Liver (tissue), 9 donors: Measurements from ENCODE around the gene CDC16. TPM values are rescaled to one million over a fixed set of nuclear protein-coding genes. Genes with fewer than 3 reads are reported as not detected.

Experiments
- DNase-seq: peaks from one replicate; pipeline ENCODE4 v3.0.0-alpha.2; 2017; ENCODE audit warnings: low spot score
- H3K27ac ChIP-seq, 2 donors: one replicate each; pipeline ENCODE4 v1.7.0; 2013; ENCODE audit warnings: inconsistent platforms in 2 of 2, low read length in 2 of 2, control low read depth in 1 of 2, low read depth in 1 of 2, mild to moderate bottlenecking in 1 of 2
- H3K27me3 ChIP-seq, 4 donors: one replicate each; pipeline versions ENCODE4 v1.6.1 to v1.7.0; 2013; ENCODE audit warnings: low read length in 3 of 4, inconsistent platforms in 1 of 4, mild to moderate bottlenecking in 1 of 4, moderate library complexity in 1 of 4; ENCODE audit not compliant: control insufficient read depth in 4 of 4, insufficient read depth in 4 of 4
- H3K36me3 ChIP-seq, 4 donors: one replicate each; pipeline versions ENCODE4 v1.6.1 to v1.7.0; 2013; ENCODE audit warnings: low read length in 3 of 4, mild to moderate bottlenecking in 3 of 4, low read depth in 1 of 4, moderate library complexity in 1 of 4; ENCODE audit not compliant: control insufficient read depth in 4 of 4, insufficient read depth in 3 of 4
- H3K4me1 ChIP-seq, 4 donors: one replicate each; pipeline versions ENCODE4 v1.6.1 to v1.7.0; 2013; ENCODE audit warnings: low read length in 3 of 4, mild to moderate bottlenecking in 3 of 4, moderate library complexity in 1 of 4; ENCODE audit not compliant: control insufficient read depth in 4 of 4, insufficient read depth in 4 of 4
- H3K4me3 ChIP-seq, 3 donors: one replicate each; pipeline versions ENCODE4 v1.6.1 to v1.7.0; 2013; ENCODE audit warnings: low read length in 3 of 3, control low read depth in 1 of 3, low read depth in 1 of 3, mild to moderate bottlenecking in 1 of 3
- H3K9ac ChIP-seq, 2 donors: one replicate each; pipeline ENCODE4 v1.7.0; 2013; ENCODE audit warnings: low read length in 2 of 2, mild to moderate bottlenecking in 2 of 2, moderate library complexity in 2 of 2, control low read depth in 1 of 2, low read depth in 1 of 2
- H3K9me3 ChIP-seq, 4 donors: one replicate each; pipeline versions ENCODE4 v1.6.1 to v1.7.0; 2013; ENCODE audit warnings: low read length in 3 of 4; ENCODE audit not compliant: control insufficient read depth in 4 of 4
- CTCF ChIP-seq: fragments of 150-350 bp; IDR thresholded peaks from 2 replicates; pipeline ENCODE4 v1.5.1; 2017; ENCODE audit warnings: improper control_type of control experiment, low read depth, low read length; ENCODE audit not compliant: missing input control
- EGR1 ChIP-seq, 2 donors: IDR thresholded peaks; 2 replicates each; pipeline ENCODE4 v1.6.1; 2016 to 2018; ENCODE audit warnings: antibody characterized with exemption in 2 of 2, low read depth in 2 of 2
- FOXA1 ChIP-seq: IDR thresholded peaks from 2 replicates; pipeline ENCODE4 v1.6.1; 2016; ENCODE audit warnings: antibody characterized with exemption
- FOXA2 ChIP-seq: IDR thresholded peaks from 2 replicates; pipeline ENCODE4 v1.6.1; 2016; ENCODE audit warnings: antibody characterized with exemption
- GABPA ChIP-seq, 2 donors: IDR thresholded peaks in 1 of 2; conservative IDR thresholded peaks in 1 of 2; 2 replicates each; pipeline ENCODE4 v1.6.1; 2016; ENCODE audit warnings: antibody characterized with exemption in 2 of 2, mild to moderate bottlenecking in 1 of 2, moderate library complexity in 1 of 2
- HNF4G ChIP-seq: IDR thresholded peaks from 2 replicates; pipeline ENCODE4 v1.6.1; 2016; ENCODE audit warnings: antibody characterized with exemption
- JUND ChIP-seq, 2 donors: IDR thresholded peaks; 2 replicates each; pipeline ENCODE4 v1.6.1; 2016; ENCODE audit warnings: antibody characterized with exemption in 2 of 2
- MAX ChIP-seq: IDR thresholded peaks from 2 replicates; pipeline ENCODE4 v1.6.1; 2016; ENCODE audit warnings: antibody characterized with exemption
- NR2F2 ChIP-seq: IDR thresholded peaks from 2 replicates; pipeline ENCODE4 v1.6.1; 2016; ENCODE audit warnings: antibody characterized with exemption
- RAD21 ChIP-seq, 2 donors: IDR thresholded peaks; 2 replicates each; pipeline ENCODE4 v1.6.1; 2016; ENCODE audit warnings: antibody characterized with exemption in 2 of 2, mild to moderate bottlenecking in 2 of 2
- REST ChIP-seq: IDR thresholded peaks from 2 replicates; pipeline ENCODE4 v1.6.1; 2016; ENCODE audit warnings: antibody characterized with exemption, mild to moderate bottlenecking
- RXRA ChIP-seq, 2 donors: IDR thresholded peaks; 2 replicates each; pipeline ENCODE4 v1.6.1; 2017 to 2018; ENCODE audit warnings: antibody characterized with exemption in 2 of 2, mild to moderate bottlenecking in 1 of 2
- SP1 ChIP-seq: IDR thresholded peaks from 2 replicates; pipeline ENCODE4 v1.6.1; 2018; ENCODE audit warnings: antibody characterized with exemption, mild to moderate bottlenecking
- TAF1 ChIP-seq: conservative IDR thresholded peaks from 2 replicates; pipeline ENCODE4 v1.6.1; 2016; ENCODE audit warnings: antibody characterized with exemption, mild to moderate bottlenecking
- YY1 ChIP-seq: IDR thresholded peaks from 2 replicates; pipeline ENCODE4 v1.6.1; 2016; ENCODE audit warnings: antibody characterized with exemption, mild to moderate bottlenecking
- WGBS: extraction: QIAGEN DNeasy Blood & Tissue Kit; methylation state at CpG from one replicate; pipeline ENCODE4 v1.1.7; 2013; 5-methylcytosine and 5-hydroxymethylcytosine counted together
- polyA plus RNA-seq, 2 donors: library from polyadenylated mRNA; stranded (reverse) in 1 of 2; unstranded in 1 of 2; fragments of 200-250 nt in 1 of 2; fragments of >200 nt in 1 of 2; fragmentation: Nextera tagmentation in 1 of 2; extraction: Ambion mirVana in 1 of 2; gene quantifications; one replicate each; pipeline versions ENCODE4 v1.2.1 to v1.2.3, GENCODE V29; 2013 to 2015
- total RNA-seq, 2 donors: library from RNA; depleted of rRNA; stranded (reverse); fragments of >200 nt; gene quantifications; one replicate each; pipeline ENCODE4 v1.2.3, GENCODE V29; 2014
- TF ChIP-seq, protein P1 (sequence below): IDR thresholded peaks from 2 replicates; pipeline ENCODE4 v1.6.1; 2016; ENCODE audit warnings: antibody characterized with exemption
- TF ChIP-seq, protein P2 (sequence below): IDR thresholded peaks from 2 replicates; pipeline ENCODE4 v1.6.1; 2016; ENCODE audit warnings: antibody characterized with exemption
- donor health status: healthy.
- donor health status: healthy.
- donor health status: healthy.
- donor health status: healthy.
- donor health status: healthy.

CDC16 gene
- total RNA-seq (10 to 100 TPM; 34.1 to 38.7 TPM), polyA plus RNA-seq (10 to 100 TPM; 23.0 to 27.5 TPM)

- Histone ChIP-seq H3K27ac (peak within 1 kb of the TSS; percentile 82 to 84), H3K36me3 (peaks cover 2 to 23% (median 22%) of the 10 kb centered on the region in 4 donors), H3K4me1 (peaks cover 6 to 15% (median 7%) of the 10 kb centered on the region in 4 donors), H3K27me3 (no peaks in the 10 kb centered on the region), H3K9ac (peak within 1 kb of the TSS; percentile 78 to 83), H3K9me3 (no peaks in the 10 kb centered on the region), H3K4me3 (peak within 1 kb of the TSS; percentile 57 to 99 (median 82))
- peak; percentile 98 for TF ChIP-seq MAX
- no peak for TF ChIP-seq RXRA (IDR thresholded peaks at IDR 0.05)
- TF ChIP-seq SP1: peak; percentile 51
- no peak for TF ChIP-seq TAF1
- no peak for TF ChIP-seq EGR1 (IDR thresholded peaks at IDR 0.05; ENCODE audit: low read depth in 2 of 2)
- no peak for TF ChIP-seq RAD21 (IDR thresholded peaks at IDR 0.05)
- no peak for TF ChIP-seq JUND (IDR thresholded peaks at IDR 0.05)
- no peak for TF ChIP-seq YY1
- TF ChIP-seq GABPA (IDR thresholded peaks at IDR 0.05 in 1 of 2, conservative IDR thresholded peaks at IDR 0.05 in 1 of 2): peak; percentile 86 to 94
- no peak for TF ChIP-seq FOXA1
- TF ChIP-seq NR2F2: no peak
- no peak for TF ChIP-seq REST
- TF ChIP-seq, protein P1, sequence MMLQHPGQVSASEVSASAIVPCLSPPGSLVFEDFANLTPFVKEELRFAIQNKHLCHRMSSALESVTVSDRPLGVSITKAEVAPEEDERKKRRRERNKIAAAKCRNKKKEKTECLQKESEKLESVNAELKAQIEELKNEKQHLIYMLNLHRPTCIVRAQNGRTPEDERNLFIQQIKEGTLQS: no peak
- peak; percentile 14 for TF ChIP-seq CTCF
- TF ChIP-seq HNF4G: no peak
- no peak for TF ChIP-seq FOXA2
- TF ChIP-seq, protein P2, sequence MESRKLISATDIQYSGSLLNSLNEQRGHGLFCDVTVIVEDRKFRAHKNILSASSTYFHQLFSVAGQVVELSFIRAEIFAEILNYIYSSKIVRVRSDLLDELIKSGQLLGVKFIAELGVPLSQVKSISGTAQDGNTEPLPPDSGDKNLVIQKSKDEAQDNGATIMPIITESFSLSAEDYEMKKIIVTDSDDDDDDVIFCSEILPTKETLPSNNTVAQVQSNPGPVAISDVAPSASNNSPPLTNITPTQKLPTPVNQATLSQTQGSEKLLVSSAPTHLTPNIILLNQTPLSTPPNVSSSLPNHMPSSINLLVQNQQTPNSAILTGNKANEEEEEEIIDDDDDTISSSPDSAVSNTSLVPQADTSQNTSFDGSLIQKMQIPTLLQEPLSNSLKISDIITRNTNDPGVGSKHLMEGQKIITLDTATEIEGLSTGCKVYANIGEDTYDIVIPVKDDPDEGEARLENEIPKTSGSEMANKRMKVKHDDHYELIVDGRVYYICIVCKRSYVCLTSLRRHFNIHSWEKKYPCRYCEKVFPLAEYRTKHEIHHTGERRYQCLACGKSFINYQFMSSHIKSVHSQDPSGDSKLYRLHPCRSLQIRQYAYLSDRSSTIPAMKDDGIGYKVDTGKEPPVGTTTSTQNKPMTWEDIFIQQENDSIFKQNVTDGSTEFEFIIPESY: no peak
- 1% methylated on average over 76 of the region's 76 CpGs for WGBS
- DNase-seq: peak; percentile 92
These were observed at the start of gene CDC16 for GRCh38 chr13:114234645-114235421. Gene CDC16, plus strand, starts transcription at chr13:114234897. Its CDS starts 188 bp downstream, at chr13:114235085.
